22Rv1 (cell line): Measurements from ENCODE around the gene PHF24.
"Not testable (repeated sequence)": the region's sequence is repeated elsewhere in the genome, so short reads cannot be mapped to it uniquely, and the experiment has no call there.

Experiments
- H3K27ac ChIP-seq: fragments of 450-650 bp; 2 replicates; pipeline ENCODE4 v1.5.1; 2017
- CTCF ChIP-seq: fragments of 450-650 bp; IDR thresholded peaks from 2 replicates; pipeline ENCODE4 v1.5.1; 2017; ENCODE audit warnings: mild to moderate bottlenecking
- ZFX ChIP-seq: fragments of 450-650 bp; IDR thresholded peaks from 2 replicates; pipeline ENCODE4 v1.6.1; 2017; ENCODE audit warnings: antibody characterized with exemption, borderline replicate concordance

The PHF24 gene

GRCh38 chr9:35000535-35001284 is 42.6 kb downstream of the PHF24 start:
- TF ChIP-seq CTCF (no peak), ZFX (no peak)
- H3K27ac ChIP-seq = no peak overlapping the region

- H3K27ac ChIP-seq = no peak overlapping the region
- TF ChIP-seq CTCF (no peak), ZFX (no peak)
Measured at GRCh38 chr9:35001285-35001677, 43.2 kb downstream of the PHF24 start.

- H3K27ac ChIP-seq = no peak overlapping the region
- TF ChIP-seq CTCF (no peak), ZFX (no peak)
Measured at GRCh38 chr9:35001803-35002502, 43.9 kb downstream of the PHF24 start.

- TF ChIP-seq CTCF = no peak
- TF ChIP-seq ZFX = no peak
Measured at GRCh38 chr9:35002623-35003022, 44.5 kb downstream of the PHF24 start.

GRCh38 chr9:35004299-35004698 is 46.2 kb downstream of the PHF24 start:
- H3K27ac ChIP-seq = not testable (repeated sequence)

More at GRCh38 chr9:35002623-35003022, 44.5 kb downstream of the PHF24 start:
- no peak overlapping the region for H3K27ac ChIP-seq

GRCh38 chr9:35010351-35010958 is 52.4 kb downstream of the PHF24 start:
- TF ChIP-seq CTCF (no peak), ZFX (no peak)
- H3K27ac ChIP-seq = no peak overlapping the region

- TF ChIP-seq ZFX = no peak
- TF ChIP-seq CTCF = no peak
- no peak overlapping the region for H3K27ac ChIP-seq
Measured at GRCh38 chr9:35014517-35014916, 56.4 kb downstream of the PHF24 start.

GRCh38 chr9:35023443-35023842 is 65.4 kb downstream of the PHF24 start:
- H3K27ac ChIP-seq = not testable (repeated sequence)
